GM23338 (cell line): ENCODE data around the gene PTGDR2. TPM values are rescaled to one million over a fixed set of nuclear protein-coding genes. Genes with fewer than 3 reads are reported as not detected.

Experiments used
- ATAC-seq: fragments of 200-7000 bp; cut with Tn5 transposase; 3 replicates; pipeline ENCODE4 v1.9.1; 2020
- DNase-seq: peaks from one replicate; pipeline ENCODE4 v3.0.0-alpha.2; 2015; ENCODE audit warnings: low spot score
- H2AFZ ChIP-seq: fragments of 200-600 bp; sonication (generic); 2 replicates; pipeline ENCODE4 v1.8.0; 2016; ENCODE audit warnings: antibody characterized with exemption, mild to moderate bottlenecking, moderate library complexity
- H3F3A ChIP-seq: fragments of 200-600 bp; sonication (generic); replicated peaks from 2 replicates; pipeline ENCODE4 v1.8.0; 2017; ENCODE audit warnings: antibody characterized with exemption, mixed run types, low read depth
- H3K27ac ChIP-seq: fragments of 200-600 bp; sonication (generic); 2 replicates; pipeline ENCODE4 v1.6.1; 2016; ENCODE audit warnings: low read depth
- H3K27me3 ChIP-seq: fragments of 200-600 bp; sonication (generic); 2 replicates; pipeline ENCODE4 v1.8.0; 2016; ENCODE audit warnings: mild to moderate bottlenecking, mixed run types, moderate library complexity; ENCODE audit not compliant: insufficient read depth
- H3K36me3 ChIP-seq: fragments of 200-600 bp; sonication (generic); 2 replicates; pipeline ENCODE4 v1.8.0; 2016; ENCODE audit warnings: mild to moderate bottlenecking; ENCODE audit not compliant: insufficient read depth
- H3K4me1 ChIP-seq: fragments of 200-600 bp; sonication (generic); 2 replicates; pipeline ENCODE4 v1.8.0; 2016; ENCODE audit warnings: mild to moderate bottlenecking, moderate library complexity; ENCODE audit not compliant: insufficient read depth
- H3K4me2 ChIP-seq: fragments of 200-600 bp; sonication (generic); 2 replicates; pipeline ENCODE4 v1.7.1; 2017; ENCODE audit warnings: mixed run types
- H3K4me3 ChIP-seq: fragments of 200-600 bp; sonication (generic); 2 replicates; pipeline ENCODE4 v1.6.1; 2016; ENCODE audit warnings: mixed run types
- H3K79me2 ChIP-seq: fragments of 200-600 bp; sonication (generic); replicated peaks from 2 replicates; pipeline ENCODE4 v1.8.0; 2017; ENCODE audit warnings: mild to moderate bottlenecking; ENCODE audit not compliant: insufficient read depth
- H3K9me2 ChIP-seq: fragments of 200-600 bp; sonication (generic); 2 replicates; pipeline ENCODE4 v1.8.0; 2017; ENCODE audit not compliant: insufficient read depth
- H4K20me1 ChIP-seq: fragments of 200-600 bp; sonication (generic); replicated peaks from 2 replicates; pipeline ENCODE4 v1.8.0; 2017; ENCODE audit warnings: mild to moderate bottlenecking; ENCODE audit not compliant: insufficient read depth
- H3K27ac Mint-ChIP-seq: 2 replicates; pipeline ENCODE4 v1.8.0; 2020; ENCODE audit warnings: inconsistent platforms, mild to moderate bottlenecking, moderate library complexity, mixed read lengths
- H3K27me3 Mint-ChIP-seq: 3 replicates; pipeline ENCODE4 v1.8.0; 2022; ENCODE audit warnings: low read depth, mild to moderate bottlenecking, moderate library complexity, mixed read lengths, inconsistent platforms; ENCODE audit not compliant: insufficient read depth, poor library complexity
- H3K36me3 Mint-ChIP-seq: 3 replicates; pipeline ENCODE4 v1.8.0; 2021; ENCODE audit warnings: low read depth, mild to moderate bottlenecking, inconsistent platforms, moderate library complexity, mixed read lengths
- H3K4me1 Mint-ChIP-seq: 3 replicates; pipeline ENCODE4 v1.8.0; 2020; ENCODE audit warnings: mild to moderate bottlenecking, inconsistent platforms, mixed read lengths
- H3K4me3 Mint-ChIP-seq: 3 replicates; pipeline ENCODE4 v1.8.0; 2021; ENCODE audit warnings: moderate library complexity, mild to moderate bottlenecking, inconsistent platforms, mixed read lengths
- H3K9me3 Mint-ChIP-seq: 3 replicates; pipeline ENCODE4 v1.8.0; 2020; ENCODE audit warnings: moderate library complexity, mild to moderate bottlenecking, inconsistent platforms, mixed read lengths
- CREB1 ChIP-seq: fragments of 250-450 bp; sonication (Bioruptor Pico); IDR thresholded peaks from 2 replicates; pipeline ENCODE4 v1.5.0; 2020; ENCODE audit warnings: low read depth, mild to moderate bottlenecking, moderate library complexity
- CTCF ChIP-seq, 2 experiments: fragments of 200-600 bp in 1 of 2; sonication (generic) in 1 of 2; conservative IDR thresholded peaks; 2 replicates each; pipeline versions ENCODE4 v1.5.1 to v1.6.1; 2016 to 2017; ENCODE audit warnings: antibody characterized with exemption in 2 of 2, low read depth in 2 of 2, mild to moderate bottlenecking in 2 of 2, moderate library complexity in 1 of 2
- ETS1 ChIP-seq: IDR thresholded peaks from 2 replicates; pipeline ENCODE4 v1.6.1; 2016; ENCODE audit warnings: antibody characterized with exemption
- EZH2 ChIP-seq: fragments of 200-600 bp; sonication (generic); IDR thresholded peaks from one replicate; pipeline ENCODE4 v1.8.0; 2017; ENCODE audit warnings: antibody characterized with exemption, mild to moderate bottlenecking, low read depth; ENCODE audit not compliant: unreplicated experiment
- EZH2phosphoT487 ChIP-seq: fragments of 200-600 bp; sonication (generic); IDR thresholded peaks from one replicate; pipeline ENCODE4 v1.8.1; 2018; ENCODE audit warnings: antibody characterized with exemption; ENCODE audit not compliant: unreplicated experiment
- JUNB ChIP-seq: IDR thresholded peaks from one replicate; pipeline ENCODE4 v1.6.1; 2016; ENCODE audit warnings: antibody characterized with exemption; ENCODE audit not compliant: unreplicated experiment
- NANOG ChIP-seq: IDR thresholded peaks from 2 replicates; pipeline ENCODE4 v1.6.1; 2016; ENCODE audit warnings: antibody characterized with exemption, borderline replicate concordance
- POLR2AphosphoS5 ChIP-seq: IDR thresholded peaks from 2 replicates; pipeline ENCODE4 v1.6.1; 2016; ENCODE audit warnings: antibody characterized with exemption, low read depth
- REST ChIP-seq: IDR thresholded peaks from one replicate; pipeline ENCODE4 v1.6.1; 2018; ENCODE audit warnings: antibody characterized with exemption; ENCODE audit not compliant: unreplicated experiment
- STAT1 ChIP-seq: IDR thresholded peaks from one replicate; pipeline ENCODE4 v1.6.1; 2016; ENCODE audit warnings: antibody characterized with exemption; ENCODE audit not compliant: unreplicated experiment
- ZNF114 ChIP-seq: fragments of 250-450 bp; sonication (Bioruptor Pico); IDR thresholded peaks from 2 replicates; pipeline ENCODE4 v1.5.0; 2020; ENCODE audit warnings: mild to moderate bottlenecking, moderate library complexity
- ZNF331 ChIP-seq: fragments of 250-450 bp; sonication (Bioruptor Pico); IDR thresholded peaks from 2 replicates; pipeline ENCODE4 v1.5.0; 2020; ENCODE audit warnings: low read depth, mild to moderate bottlenecking, moderate library complexity
- polyA plus RNA-seq: library from polyadenylated mRNA; unstranded; fragments of >200 nt; fragmentation: Nextera tagmentation; extraction: Ambion mirVana; gene quantifications from 2 replicates; pipeline ENCODE4 v1.2.1, GENCODE V29; 2016
- total RNA-seq: library from RNA; depleted of rRNA; stranded (reverse); fragments of >200 nt; shearing (Covaris generic); gene quantifications from 2 replicates; pipeline ENCODE4 v1.2.3, GENCODE V29; 2014

Gene PTGDR2
- total and polyA plus RNA-seq, 2 experiments from 2014 or later = 0.24 to 0.73 TPM

GRCh38 chr11:60830478-60831142, 25.1 kb downstream of the PTGDR2 start (continued):
- no peak for TF ChIP-seq CTCF (conservative IDR thresholded peaks at IDR 0.05; ENCODE audit: low read depth in 2 of 2)
- TF ChIP-seq ZNF114 (CRISPR knock-in tag) = no peak
- no peak for TF ChIP-seq REST
- TF ChIP-seq STAT1 = no peak
- no peak for TF ChIP-seq NANOG
- TF ChIP-seq JUNB = no peak
- TF ChIP-seq POLR2AphosphoS5 = no peak

GRCh38 chr11:60825790-60826189, 30.0 kb downstream of the PTGDR2 start:
- Histone ChIP-seq H3K4me1 (no peaks in the 10 kb centered on the region; the same call in 1 of the 2 replicates), H3K4me3 (no peak overlapping the region), H3K9me2 (no peaks in the 10 kb centered on the region), H3K27ac (no peak overlapping the region), H3K36me3 (no peaks in the 10 kb centered on the region), H3K27me3 (no peaks in the 10 kb centered on the region), H3K79me2 (no peaks in the 10 kb centered on the region), H3K4me2 (no peak overlapping the region), H3F3A (no peaks in the 10 kb centered on the region), H4K20me1 (no peaks in the 10 kb centered on the region), H2AFZ (no peak overlapping the region)
- Mint-ChIP-seq H3K27ac (no peak overlapping the region), H3K4me3 (no peak overlapping the region), H3K27me3 (no peaks in the 10 kb centered on the region), H3K4me1 (no peaks in the 10 kb centered on the region), H3K9me3 (no peaks in the 10 kb centered on the region), H3K36me3 (no peaks in the 10 kb centered on the region)
- DNase-seq (no peak), ATAC-seq (no peak)
- TF ChIP-seq EZH2phosphoT487 (no peak), ZNF114 (CRISPR knock-in tag) (no peak), CREB1 (CRISPR knock-in tag) (no peak), EZH2 (no peak), ETS1 (no peak), ZNF331 (CRISPR knock-in tag) (no peak), JUNB (no peak), CTCF (conservative IDR thresholded peaks at IDR 0.05; ENCODE audit: low read depth in 2 of 2) (no peak)
